GM12892 (cell line): ENCODE results near the gene PFN1.

Experiments used
- POLR2A ChIP-seq: IDR thresholded peaks from 2 replicates; pipeline ENCODE4 v1.6.1; 2011; ENCODE audit warnings: low read depth, low read length, control low read depth
- POLR2AphosphoS5 ChIP-seq: IDR thresholded peaks from 2 replicates; pipeline ENCODE4 v1.6.1; 2011; ENCODE audit warnings: low read depth, low read length, control low read depth

- TF ChIP-seq POLR2A (no peak), POLR2AphosphoS5 (no peak)
Observed at GRCh38 chr17:4898927-4899326, 49.4 kb downstream of the PFN1 start.
